Stomach (tissue), 4 donors: ENCODE measurements around the gene TNNC1.

ENCODE experiments used
- EP300 ChIP-seq: sonication (generic); formaldehyde crosslinking; IDR thresholded peaks from one replicate; pipeline ENCODE4 v1.6.1; 2017; ENCODE audit warnings: antibody characterized with exemption
- POLR2A ChIP-seq, 4 donors: fragments of 450-650 bp; IDR thresholded peaks; one replicate each; pipeline ENCODE4 v1.6.1; 2016; ENCODE audit warnings: antibody characterized with exemption in 4 of 4, control low read depth in 2 of 4, mild to moderate bottlenecking in 1 of 4, moderate library complexity in 1 of 4
- POLR2AphosphoS5 ChIP-seq, 3 donors: sonication (generic); formaldehyde crosslinking; IDR thresholded peaks; one replicate each; pipeline ENCODE4 v1.6.1; 2016; ENCODE audit warnings: antibody characterized with exemption in 3 of 3
- TF ChIP-seq, protein P1 (sequence below), 7 experiments: fragments of 450-650 bp in 4 of 7; fragments of 200-600 bp in 3 of 7; sonication (generic) in 3 of 7; IDR thresholded peaks; one replicate each; pipeline ENCODE4 v1.5.1; 2016 to 2019; ENCODE audit warnings: antibody characterized with exemption in 7 of 7, control low read depth in 2 of 7, mild to moderate bottlenecking in 1 of 7

- no peak for TF ChIP-seq POLR2A (IDR thresholded peaks at IDR 0.05)
- TF ChIP-seq, protein P1, sequence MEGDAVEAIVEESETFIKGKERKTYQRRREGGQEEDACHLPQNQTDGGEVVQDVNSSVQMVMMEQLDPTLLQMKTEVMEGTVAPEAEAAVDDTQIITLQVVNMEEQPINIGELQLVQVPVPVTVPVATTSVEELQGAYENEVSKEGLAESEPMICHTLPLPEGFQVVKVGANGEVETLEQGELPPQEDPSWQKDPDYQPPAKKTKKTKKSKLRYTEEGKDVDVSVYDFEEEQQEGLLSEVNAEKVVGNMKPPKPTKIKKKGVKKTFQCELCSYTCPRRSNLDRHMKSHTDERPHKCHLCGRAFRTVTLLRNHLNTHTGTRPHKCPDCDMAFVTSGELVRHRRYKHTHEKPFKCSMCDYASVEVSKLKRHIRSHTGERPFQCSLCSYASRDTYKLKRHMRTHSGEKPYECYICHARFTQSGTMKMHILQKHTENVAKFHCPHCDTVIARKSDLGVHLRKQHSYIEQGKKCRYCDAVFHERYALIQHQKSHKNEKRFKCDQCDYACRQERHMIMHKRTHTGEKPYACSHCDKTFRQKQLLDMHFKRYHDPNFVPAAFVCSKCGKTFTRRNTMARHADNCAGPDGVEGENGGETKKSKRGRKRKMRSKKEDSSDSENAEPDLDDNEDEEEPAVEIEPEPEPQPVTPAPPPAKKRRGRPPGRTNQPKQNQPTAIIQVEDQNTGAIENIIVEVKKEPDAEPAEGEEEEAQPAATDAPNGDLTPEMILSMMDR (IDR thresholded peaks at IDR 0.05) = no peak
- no peak for TF ChIP-seq POLR2AphosphoS5 (IDR thresholded peaks at IDR 0.05)
- no peak for TF ChIP-seq EP300
These were observed 23.9 kb upstream of the TNNC1 start for GRCh38 chr3:52477796-52478095.
